ENCODE results near the gene KBTBD8.

The KBTBD8 gene, protein sequence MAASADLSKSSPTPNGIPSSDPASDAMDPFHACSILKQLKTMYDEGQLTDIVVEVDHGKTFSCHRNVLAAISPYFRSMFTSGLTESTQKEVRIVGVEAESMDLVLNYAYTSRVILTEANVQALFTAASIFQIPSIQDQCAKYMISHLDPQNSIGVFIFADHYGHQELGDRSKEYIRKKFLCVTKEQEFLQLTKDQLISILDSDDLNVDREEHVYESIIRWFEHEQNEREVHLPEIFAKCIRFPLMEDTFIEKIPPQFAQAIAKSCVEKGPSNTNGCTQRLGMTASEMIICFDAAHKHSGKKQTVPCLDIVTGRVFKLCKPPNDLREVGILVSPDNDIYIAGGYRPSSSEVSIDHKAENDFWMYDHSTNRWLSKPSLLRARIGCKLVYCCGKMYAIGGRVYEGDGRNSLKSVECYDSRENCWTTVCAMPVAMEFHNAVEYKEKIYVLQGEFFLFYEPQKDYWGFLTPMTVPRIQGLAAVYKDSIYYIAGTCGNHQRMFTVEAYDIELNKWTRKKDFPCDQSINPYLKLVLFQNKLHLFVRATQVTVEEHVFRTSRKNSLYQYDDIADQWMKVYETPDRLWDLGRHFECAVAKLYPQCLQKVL

DNA sequence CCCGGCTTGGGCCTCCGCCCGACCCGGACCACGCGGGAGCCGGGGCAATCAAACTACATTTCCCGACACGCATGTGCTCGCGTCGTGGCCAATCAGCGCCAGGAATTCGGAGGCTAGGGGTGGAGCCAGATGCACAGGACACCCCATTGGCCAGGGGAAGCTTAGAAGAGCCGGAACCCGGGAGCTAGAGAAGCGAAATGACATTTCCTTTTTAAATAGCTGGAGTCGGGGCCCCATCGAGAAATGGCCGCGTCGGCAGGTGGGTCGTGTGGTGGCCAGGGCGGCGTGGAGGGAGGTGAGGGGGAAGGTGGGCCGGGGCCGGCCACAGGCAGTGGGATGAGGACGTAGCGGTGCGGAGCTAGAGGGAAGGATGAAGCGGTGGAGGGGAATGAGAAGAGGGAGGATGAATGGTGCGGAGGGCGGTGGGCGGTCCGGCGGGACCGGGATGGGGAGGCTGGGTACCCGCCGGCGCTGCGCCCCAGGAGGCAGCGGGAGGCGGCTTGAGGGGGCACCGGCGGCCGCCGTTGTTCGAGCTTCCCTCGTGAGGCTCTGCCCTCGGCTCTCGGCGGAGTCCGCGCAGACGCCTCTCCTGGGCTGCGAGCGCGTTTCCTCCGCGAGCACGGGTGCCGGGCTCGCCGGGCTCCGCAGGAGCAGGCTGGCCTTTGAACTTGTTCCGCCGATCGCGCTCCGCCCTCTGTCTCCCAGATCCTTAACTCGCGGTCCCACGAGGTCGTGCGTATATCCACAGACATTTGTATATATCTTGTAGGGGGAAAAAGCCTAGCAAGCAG, at the start of gene KBTBD8:
TSS of gene KBTBD8 (plus strand) at position 195 of the 791 bp plus-strand sequence. CDS start at position 244, 49 bp downstream.
- DNase-seq (ENCODE audit: low spot score), result peak; percentile 100

DNA sequence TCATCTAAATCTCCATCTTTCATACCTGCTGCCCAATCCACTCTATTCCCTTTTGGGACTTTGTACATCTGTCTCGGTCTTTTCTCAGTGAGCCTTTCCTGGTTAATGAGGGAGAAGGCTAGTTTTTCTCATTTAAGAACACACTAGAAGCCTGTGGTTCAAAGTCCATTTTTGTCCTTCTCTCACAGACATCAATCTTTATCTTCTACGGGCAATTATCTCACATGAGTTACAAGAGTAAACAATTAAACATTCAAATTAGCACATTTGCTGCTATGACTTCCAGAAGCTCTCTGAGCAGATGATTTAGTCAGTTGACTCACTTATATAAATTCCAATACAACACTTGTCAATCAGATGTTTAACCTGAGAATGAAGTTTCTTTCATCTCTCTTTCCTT, 49.3 kb upstream of the KBTBD8 start:
- DNase-seq (ENCODE audit: low spot score), result no peak

DNA sequence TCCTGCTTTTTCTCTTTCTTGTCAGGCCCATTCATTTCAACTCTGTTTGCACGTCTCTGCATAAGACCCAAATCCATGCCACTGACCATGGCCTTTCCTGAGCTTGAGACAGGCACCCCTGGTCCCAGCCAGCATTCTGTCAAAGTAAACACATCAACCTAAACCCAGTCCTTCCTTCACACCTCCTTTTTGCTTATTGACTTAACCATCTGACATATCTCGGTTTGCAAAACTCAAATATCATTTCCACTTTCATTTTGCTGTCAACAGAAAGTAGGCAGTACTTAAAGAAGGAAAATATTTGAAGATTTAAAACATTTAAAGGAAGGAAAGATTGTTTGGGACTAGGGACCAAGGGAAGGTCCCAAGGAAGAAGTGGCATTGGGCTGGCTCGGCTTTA, 48.2 kb upstream of the KBTBD8 start:
- DNase-seq (ENCODE audit: low spot score), result no peak

DNA sequence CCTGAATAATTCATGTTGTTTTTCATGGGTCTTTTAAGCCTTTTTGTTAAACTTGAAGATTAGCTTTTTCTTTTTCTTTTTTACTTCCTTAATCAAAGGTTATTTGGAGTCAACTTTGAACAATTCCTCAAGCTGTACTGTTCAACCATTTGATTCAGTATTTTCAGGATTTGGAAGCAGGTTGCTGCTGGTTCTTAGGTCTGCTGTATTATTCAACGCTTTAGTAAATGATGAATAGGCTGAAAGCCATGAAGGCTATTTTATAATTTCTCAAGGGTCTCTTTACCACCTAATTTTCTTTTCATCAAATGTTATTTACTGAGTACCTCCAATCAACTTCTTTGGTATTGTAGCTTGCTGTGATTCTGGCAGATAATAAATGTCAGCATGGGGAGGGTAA, 45.8 kb upstream of the KBTBD8 start:
- no peak for DNase-seq (ENCODE audit: low spot score)

DNA sequence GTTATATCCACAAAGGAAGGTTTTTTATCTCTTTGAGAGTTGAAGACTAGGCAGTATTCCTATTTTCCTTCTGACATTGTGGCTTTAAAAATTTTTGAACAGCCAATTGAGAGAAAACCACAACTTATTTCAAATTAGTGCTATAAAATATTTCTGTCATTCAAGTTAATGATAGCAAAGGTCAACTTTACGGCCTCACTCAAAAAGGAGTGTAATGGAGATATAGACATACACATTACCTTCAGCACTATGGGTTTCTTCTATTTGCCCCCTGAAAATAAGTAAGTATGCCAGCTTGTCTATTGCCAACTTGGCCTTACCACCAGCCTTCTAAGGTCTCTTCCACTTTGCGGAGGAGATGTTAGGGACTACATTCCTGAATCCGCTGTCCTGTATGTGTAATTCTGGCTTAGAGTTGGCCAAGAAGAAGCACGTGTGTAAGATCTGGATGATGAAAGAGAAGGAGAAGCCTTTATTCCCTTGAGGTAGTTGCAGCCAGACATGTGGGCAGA, 44.1 kb upstream of the KBTBD8 start:
- no peak for DNase-seq (ENCODE audit: low spot score)

DNA sequence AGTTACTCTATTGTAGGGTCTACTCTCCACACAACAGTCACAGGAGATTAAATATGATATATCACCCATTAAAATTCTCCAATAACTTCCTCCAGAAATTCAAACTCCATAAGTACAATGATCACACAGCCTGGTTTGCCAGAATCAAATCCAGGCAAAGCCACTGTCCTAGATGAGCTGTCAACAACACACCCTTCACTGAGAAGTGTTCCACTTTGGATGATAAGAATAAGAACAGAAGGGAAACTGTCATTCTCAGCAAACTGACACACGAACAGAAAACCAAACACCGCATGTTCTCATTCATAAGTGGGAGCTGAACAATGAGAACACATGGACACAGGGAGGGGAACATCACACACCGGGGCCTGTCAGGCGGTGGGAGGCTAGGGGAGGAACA, 41.4 kb upstream of the KBTBD8 start:
- no peak for DNase-seq (ENCODE audit: low spot score)

DNA sequence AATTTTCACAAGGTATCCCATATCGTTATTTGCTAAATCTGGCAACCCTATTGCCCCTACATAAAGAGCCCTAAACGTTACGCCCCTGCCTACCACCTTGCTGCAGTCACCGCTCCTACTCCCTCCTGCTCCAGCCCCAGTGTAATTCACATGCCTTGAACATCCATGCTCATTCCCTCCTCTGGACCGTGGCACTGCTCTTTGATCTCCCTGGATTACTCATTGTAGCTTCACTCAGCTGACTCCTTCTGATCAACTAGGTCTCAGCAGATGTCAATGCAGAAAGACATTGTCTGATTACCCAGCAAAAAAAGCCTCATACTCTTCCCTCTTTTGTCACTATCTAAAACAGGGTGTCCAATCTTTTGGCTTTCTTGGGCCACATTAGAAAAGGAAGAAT, 40.7 kb upstream of the KBTBD8 start:
- no peak for DNase-seq (ENCODE audit: low spot score)

DNA sequence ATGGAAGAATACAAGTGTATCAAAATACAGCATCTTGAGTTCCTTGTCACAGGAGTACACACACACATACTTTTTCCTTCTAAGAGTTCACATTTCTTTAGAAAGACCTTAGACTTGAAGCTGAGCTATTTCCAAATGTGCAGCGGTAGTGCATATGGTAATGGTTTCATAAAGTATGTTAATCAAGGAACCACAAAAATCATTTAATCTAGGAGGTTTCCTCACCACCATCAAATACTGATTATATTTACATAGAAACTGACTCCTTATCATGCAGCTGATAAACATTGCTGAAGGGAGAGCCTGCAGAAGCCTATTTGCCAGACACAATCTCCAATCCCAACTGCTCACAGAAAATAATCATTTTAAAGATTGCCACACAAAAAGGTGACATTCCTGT, 40.0 kb upstream of the KBTBD8 start:
- DNase-seq (ENCODE audit: low spot score), result no peak

DNA sequence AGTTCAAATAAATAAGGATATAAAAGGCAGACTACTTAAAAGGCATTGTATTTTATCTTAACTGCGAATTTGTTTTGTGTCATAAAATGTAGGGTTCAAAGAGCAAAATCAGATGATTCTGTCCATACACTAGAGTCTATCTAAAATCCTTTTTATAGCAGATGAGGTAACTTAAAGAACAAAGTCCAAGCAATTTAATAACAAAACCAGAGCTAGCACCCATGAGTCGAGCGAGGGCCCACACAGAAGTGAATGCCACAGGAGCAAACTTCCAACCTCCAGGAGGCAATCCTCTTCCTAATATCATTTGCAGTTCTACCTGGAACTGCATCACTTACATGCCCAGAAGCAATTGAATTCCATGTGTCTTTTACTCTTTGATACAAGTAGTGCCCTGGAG, 35.4 kb upstream of the KBTBD8 start:
- DNase-seq (ENCODE audit: low spot score), result no peak

DNA sequence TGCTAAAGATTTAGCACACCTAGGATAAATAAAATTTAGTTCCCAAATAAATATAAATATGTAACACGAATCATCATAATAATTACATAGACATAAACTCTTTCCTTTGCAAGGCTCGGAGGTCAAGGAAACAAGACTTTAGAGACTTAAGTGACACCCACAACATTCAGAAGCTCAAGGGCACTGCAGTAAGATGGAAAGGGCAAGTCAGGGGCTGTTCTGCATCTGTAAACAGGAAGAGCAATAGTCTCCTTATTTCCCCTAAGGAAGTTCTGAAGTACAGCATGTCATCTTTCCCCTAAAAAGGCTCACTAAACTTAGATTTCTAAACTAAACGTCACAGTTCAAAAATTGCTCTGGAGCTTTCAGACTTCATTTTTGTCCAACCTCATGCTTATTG, 26.9 kb upstream of the KBTBD8 start:
- no peak for DNase-seq (ENCODE audit: low spot score)

DNA sequence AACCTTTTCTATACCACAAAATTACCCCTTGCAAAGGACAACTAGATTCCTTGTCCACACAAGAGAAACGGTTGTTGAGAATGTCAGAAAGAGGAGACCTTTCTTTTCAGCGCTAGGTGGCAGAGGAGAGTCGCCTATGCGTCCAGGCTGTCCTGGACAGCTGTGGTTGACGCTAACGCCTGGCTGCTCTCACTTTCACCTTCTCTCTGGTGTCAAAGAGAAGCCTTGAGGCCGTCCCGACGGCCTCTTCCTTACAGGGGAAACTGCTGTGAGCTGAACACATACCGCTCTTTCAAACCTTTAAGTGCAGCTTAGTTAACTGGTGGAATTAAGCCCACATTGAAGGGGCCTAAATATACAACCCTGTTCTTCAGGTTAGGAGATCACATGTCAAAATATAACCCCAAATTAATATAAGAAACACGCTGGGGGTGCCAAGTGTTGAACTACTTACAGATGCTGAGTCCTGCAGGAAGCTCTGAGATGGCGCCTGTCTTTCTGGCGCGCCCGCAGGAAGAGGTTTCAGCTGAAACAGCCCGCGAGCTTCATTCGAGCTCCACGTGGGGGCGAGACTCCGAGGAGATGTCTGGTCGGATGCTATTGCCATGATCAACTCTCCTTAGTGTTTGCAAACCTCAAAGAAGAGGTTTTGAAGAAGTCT, 26.1 kb upstream of the KBTBD8 start:
- peak; percentile 78 for DNase-seq (ENCODE audit: low spot score)

DNA sequence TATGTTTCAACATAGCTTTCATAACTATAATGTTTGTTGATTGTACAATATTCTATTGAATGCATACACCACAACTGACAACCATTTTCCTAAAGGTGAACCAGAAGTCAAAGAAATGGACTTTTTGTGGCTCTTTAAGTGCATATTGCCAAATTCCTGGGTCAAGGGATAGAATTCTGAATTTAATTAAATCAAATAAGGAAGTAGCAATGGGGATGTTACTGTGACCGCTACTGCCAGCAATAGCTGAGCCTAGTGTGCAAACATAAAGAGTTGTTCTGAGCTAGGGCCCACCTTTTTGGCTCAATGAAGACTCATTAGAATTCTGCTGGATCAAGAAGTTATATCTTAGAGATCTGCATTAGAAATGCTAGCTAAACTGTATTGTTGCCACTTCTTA, 17.3 kb upstream of the KBTBD8 start:
- no peak for DNase-seq (ENCODE audit: low spot score)

DNA sequence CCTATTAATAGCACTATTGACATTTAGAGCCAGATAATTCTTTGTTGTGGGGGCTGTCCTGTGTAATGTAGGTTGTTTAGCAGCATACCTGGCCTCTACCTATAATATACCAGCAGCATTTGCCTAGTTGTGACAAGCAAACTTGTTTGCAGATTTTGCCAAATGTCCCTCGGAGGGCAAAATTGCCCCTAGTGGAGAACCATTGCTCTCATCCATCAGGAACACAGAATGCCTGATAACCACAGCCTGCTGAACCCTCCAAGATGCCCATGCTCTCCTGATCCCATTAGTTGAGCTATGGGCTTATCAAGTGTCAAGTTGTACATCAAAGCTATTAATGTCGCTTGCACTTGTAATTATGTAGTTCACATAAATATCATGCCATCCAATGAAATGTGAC, 15.0 kb upstream of the KBTBD8 start:
- DNase-seq (ENCODE audit: low spot score), result no peak

DNA sequence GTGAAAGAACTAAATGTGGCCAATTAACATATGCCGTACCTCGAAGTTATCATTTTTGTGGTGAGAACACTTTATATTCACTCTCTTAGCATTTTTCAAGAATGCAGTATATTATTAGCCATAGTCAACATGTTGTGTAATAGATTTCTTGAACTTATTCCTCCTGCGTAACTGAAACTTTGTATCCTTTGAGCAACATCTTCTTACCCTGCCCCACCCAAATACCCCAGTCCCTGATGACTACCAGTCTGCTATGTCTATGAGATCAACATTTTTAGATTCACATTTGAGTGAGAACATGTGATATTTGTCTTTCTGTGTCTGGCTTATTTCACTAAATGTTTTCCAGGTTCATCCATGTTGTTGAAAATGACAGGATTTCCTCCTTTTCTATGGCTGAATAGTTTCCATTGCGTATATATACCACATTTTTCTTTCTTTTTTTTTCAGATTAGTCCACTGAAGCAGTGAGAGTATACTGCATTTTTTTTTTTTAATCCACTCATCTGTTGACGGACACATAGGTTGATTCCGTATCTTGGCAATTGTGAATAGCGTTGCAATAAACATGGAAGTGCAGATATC, 12.7 kb upstream of the KBTBD8 start:
- no peak for DNase-seq (ENCODE audit: low spot score)

DNA sequence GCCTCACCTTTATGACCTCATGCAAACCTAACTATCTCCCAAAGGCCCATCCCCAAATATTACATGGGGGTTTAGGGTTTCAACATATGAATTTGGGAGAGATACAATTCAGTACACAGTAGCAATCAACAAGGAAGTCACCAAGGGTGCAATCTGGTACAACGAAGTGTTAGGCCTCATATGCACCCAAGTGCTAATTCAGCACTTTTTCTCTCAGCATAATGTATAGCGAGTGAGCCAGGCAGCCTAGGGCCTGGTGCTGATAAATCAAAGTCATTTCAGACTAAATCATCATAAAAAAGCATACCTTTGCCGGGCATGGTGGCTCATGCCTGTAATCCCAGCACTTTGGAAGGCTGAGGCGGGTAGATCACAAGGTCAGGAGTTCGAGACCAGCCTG, 11.7 kb upstream of the KBTBD8 start:
- no peak for DNase-seq (ENCODE audit: low spot score)

DNA sequence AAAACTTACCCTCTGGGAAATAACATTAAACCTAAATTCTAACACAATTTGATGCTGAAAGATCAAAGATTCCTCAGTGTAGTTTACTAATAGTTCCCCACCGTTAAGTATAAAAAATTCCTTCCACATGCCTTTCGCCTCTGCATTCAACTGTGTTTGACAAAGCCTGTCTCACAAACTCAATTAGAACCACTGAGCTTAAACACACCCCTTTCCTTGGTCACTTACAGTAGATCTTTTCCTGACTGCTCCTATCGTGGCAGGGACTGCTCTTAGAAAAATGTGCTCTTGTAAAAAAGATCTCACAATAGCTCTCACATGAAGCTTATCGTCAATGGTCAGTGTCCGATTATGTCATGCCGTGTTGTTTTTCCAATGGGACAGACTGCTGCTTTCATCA, 8.9 kb upstream of the KBTBD8 start:
- DNase-seq (ENCODE audit: low spot score), result peak; percentile 46

DNA sequence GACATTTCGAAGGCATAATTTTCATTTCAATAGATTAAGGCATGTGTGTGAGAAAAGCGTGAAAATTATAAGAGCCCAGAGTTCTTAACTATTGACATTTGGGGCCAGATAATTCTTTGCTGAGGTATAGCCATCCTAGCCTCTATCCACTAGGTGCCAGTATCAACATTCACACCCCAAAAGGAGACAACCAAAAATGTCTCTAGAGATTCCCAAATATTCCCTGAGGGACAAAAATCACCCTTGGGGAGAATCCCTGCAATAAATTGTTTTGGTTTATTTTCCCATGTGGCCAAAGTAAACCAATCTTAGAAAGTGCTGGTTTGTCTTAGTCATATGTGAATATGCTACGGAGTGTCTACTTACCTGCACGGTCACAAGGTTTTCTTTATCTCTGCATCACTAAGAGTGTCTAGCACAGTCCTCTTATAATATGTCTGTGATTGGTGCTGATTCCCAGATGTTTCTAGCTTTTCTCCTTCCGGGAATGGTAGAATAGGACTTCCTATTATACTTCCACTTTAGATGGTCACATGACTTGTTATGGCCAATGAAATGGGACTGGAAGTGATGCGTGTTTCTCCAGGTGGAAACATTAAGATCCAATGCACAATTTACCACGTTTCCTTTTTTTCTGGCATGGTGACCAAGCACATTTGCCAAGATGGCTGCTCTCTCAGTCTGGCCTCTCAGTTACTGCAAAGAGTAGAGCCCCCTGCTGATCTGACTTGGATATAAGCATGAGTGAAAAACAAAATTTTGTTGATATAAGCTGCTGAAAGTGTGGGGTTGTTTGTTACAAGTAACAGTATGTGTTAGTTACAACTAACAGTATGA, 8.0 kb upstream of the KBTBD8 start:
- DNase-seq (ENCODE audit: low spot score), result peak; percentile 29

DNA sequence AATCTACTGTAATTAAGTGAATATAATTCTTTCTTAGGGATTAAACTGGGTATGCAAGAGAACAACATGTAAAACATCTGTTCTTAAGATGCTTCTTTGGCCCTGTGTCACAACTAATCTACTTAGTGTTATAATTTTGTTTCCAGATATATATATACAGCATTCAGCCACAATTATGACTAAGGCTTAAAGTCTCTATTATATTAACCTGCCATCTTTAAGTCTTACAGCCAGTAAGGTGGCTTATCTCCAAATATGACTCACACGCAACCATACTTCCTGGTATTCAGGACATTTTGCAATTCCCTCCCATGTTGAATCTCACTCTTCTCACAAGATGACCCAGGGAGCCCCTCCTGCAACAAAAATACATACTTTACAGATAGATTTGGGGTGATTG, 6.6 kb upstream of the KBTBD8 start:
- no peak for DNase-seq (ENCODE audit: low spot score)

DNA sequence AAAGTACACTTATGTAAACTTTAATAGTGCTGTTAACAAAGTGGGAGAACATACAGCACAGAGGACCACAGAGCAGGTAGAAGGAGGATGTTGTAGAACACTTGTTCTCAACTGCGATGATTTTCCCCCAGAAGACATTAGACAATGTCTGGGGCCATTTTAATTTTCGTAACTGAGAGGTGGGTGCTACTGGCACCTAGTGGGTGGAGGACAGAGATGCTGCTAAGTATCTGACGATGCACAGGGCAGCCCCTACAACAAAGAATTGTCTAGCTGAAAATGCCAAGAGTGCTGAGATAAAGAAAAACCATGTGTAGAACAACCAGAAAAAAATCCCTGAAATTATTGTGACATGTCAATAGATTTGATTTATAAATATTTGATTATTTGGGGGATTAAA, 5.0 kb upstream of the KBTBD8 start:
- no peak for DNase-seq (ENCODE audit: low spot score)

DNA sequence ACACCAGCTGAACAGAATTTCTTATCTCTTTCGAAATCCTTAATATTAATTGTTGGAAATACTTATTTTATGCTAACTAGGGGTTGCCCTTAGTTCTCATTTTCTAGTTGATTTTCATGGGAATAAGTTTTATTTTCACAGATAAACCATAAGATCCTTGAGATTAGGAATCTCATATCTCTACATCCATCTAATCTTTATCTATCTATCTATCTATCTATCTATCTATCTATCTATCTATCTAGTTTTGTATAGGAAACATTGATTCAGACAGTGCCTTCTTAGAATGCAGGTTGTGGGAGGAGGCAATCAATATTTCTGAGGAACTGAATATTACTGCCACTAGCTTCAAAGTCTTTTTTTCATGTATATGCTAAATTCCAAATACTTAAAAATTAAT, 3.5 kb upstream of the KBTBD8 start:
- no peak for DNase-seq (ENCODE audit: low spot score)

DNA sequence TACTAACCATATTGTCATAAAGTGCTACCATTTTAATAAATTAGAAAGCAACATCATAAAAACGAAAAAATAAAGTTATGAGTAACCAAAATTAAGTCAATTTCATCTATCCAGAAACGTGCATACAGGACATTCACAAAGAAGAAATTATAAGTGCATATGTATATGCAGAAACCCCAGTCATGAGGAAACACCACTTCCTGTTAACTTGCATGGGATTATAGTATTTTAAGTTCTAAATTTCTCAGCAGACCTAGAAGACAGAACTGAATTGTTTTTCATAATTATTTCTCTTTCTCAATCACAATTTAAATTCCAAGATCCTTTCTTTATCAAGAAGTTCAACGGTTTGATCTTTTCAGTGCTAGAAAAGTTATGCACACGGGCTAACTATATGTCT, 1.4 kb upstream of the KBTBD8 start:
- no peak for DNase-seq (ENCODE audit: low spot score)
